Activated CD8-positive, alpha-beta memory T cell treated with anti-CD3 and anti-CD28 coated beads, Interleukin-2, amount 10 ng/mL, durations not matched to agents 7 days and 5 days (primary cell): ENCODE measurements around the gene INO80E. TPM values are rescaled to one million over a fixed set of nuclear protein-coding genes. Genes with fewer than 3 reads are reported as not detected.
"Not testable (repeated sequence)": the region's sequence is repeated elsewhere in the genome, so short reads cannot be mapped to it uniquely, and the experiment has no call there.

Experiments
- ATAC-seq: fragments of 150-1000 bp; cut with Tn5 transposase; one replicate; pipeline ENCODE4 v1.10.0; 2021; ENCODE audit warnings: moderate library complexity
- CTCF ChIA-PET: fragments of 350-600 bp; sonication (Branson Sonifier 250); formaldehyde crosslinking; loops from one replicate; lab custom pipeline; 2021; ENCODE audit warnings: antibody characterized with exemption; lab: Charles Lee
- DNase-seq: peaks from one replicate; pipeline ENCODE4 v3.0.0-alpha.2; 2020
- H3K27ac Mint-ChIP-seq: one replicate; pipeline ENCODE4 v1.8.0; 2021; ENCODE audit warnings: mild to moderate bottlenecking, mixed read lengths
- H3K27me3 Mint-ChIP-seq: one replicate; pipeline ENCODE4 v1.8.0; 2021; ENCODE audit warnings: mixed read lengths
- H3K36me3 Mint-ChIP-seq: one replicate; pipeline ENCODE4 v1.8.0; 2021; ENCODE audit warnings: mild to moderate bottlenecking, mixed read lengths
- H3K4me1 Mint-ChIP-seq: one replicate; pipeline ENCODE4 v1.8.0; 2021; ENCODE audit warnings: mixed read lengths
- H3K4me3 Mint-ChIP-seq: one replicate; pipeline ENCODE4 v1.8.0; 2021; ENCODE audit warnings: mild to moderate bottlenecking, moderate library complexity, mixed read lengths
- H3K9me3 Mint-ChIP-seq: one replicate; pipeline ENCODE4 v1.8.0; 2022; ENCODE audit warnings: low read depth, mixed read lengths
- total RNA-seq, 2 experiments: library from RNA; stranded (reverse); gene quantifications; one replicate each; pipeline ENCODE4 v1.2.3, GENCODE V29; 2021

The INO80E gene
- total RNA-seq = 100 to 1,000 TPM; 102 to 116 TPM

DNA sequence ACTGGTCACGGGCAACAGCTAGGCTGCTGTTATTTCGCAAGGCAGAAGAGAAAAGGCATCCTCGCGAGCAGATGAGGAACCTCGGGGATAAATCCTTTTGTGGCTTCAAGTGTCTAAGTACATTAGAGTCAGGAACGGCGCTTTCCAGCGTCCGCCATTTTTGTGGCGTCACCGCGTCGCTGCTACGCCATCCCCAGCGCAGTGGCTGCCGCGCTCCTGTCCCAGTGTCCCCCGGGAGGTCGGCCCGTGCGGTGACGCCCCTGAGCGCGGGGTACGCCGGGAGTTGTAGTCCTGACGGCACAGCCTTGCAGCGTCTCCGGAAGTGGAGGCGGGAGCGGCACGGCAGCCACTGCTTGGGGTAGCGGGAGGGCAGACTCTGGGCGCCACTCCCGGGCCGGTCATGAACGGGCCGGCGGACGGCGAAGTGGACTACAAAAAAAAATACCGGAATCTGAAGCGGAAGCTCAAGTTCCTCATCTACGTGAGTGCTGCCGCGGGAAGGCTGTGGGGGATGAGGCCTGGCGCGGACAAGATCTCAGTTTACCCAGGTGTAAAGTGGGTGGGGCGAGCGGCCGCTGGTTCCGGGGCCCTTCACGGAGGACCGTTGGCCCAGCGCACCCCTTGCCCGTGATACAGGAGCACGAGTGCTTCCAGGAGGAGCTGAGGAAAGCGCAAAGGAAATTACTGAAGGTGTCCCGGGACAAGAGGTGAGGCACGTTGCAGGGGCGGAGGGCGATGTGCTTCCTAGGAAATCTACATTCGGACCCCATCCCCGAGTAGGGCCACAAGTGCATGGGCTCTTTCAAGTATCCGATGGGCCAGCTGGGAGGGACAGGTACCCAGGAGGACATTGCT lies at the start of gene INO80E:
Gene INO80E (plus strand): TSS at position 331 of the 855 bp plus-strand sequence. CDS start 70 bp downstream, at position 401.
- Mint-ChIP-seq H3K36me3 (peaks cover 33% of the 10 kb centered on the region), H3K27ac (peak within 1 kb of the TSS; percentile 99)
- peak; percentile 96 for ATAC-seq

GRCh38 chr16:29947897-29948296 lies 48.1 kb upstream of the INO80E start:
- CTCF ChIA-PET = interaction anchor here (1.0 kb wide), 1 partner anchor 27 kb away, joined by 3 read pairs; no protein-coding TSS in a partner anchor
- peaks cover 2% of the 10 kb centered on the region for H3K27me3 Mint-ChIP-seq
- H3K36me3 Mint-ChIP-seq = no peaks in the 10 kb centered on the region
- no peak overlapping the region for H3K27ac Mint-ChIP-seq
- H3K4me1 Mint-ChIP-seq = no peaks in the 10 kb centered on the region
- ATAC-seq (no peak), DNase-seq (no peak)
- peaks cover 2% of the 10 kb centered on the region for H3K9me3 Mint-ChIP-seq
- H3K4me3 Mint-ChIP-seq = no peak overlapping the region

More for the DNA sequence above, at the start of gene INO80E:
- Mint-ChIP-seq H3K4me3 (peak within 1 kb of the TSS; percentile 98), H3K4me1 (peaks cover 34% of the 10 kb centered on the region), H3K9me3 (no peaks in the 10 kb centered on the region), H3K27me3 (no peaks in the 10 kb centered on the region)
- DNase-seq = peak; percentile 100
- CTCF ChIA-PET = interaction anchor here (0.6 to 3.9 kb wide), 14 partner anchors 10 to 295 kb away, joined by 3 to 17 read pairs (median 4); partner anchors contain the start of genes ALDOA, TAOK2, TLCD3B and TMEM219

DNA sequence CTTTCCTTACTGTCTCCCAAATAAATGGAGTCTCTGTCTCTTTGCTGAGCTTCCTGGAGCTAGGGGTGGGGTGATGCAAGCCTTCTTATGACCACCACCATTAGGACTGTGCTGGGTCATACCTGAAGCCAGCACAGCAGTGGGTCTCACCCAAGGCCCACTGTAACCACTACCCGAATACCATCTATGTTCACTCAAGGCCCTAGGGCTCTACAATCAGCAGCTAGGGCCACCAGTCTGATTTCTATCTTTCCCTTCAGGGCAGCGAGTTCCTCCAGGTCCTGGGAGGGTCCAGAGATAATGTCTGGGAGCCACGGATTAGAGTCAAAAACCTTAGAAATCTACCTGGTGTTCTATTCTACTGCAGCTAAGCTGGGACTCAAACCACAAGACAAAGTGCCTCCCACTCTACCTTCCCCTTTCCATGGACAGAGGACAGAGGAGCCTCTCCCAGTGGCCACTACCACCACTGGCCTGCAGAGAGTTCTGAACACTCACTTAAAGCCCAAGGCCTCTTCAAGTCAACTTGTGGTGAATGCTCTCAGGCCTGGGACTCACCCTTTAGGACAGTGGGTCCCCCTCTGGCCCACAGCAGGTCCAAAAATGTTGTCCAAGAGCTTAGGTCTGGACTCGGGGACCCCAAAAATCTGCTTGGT lies 45.1 kb upstream of the INO80E start:
- Mint-ChIP-seq H3K27me3 (peaks cover 8% of the 10 kb centered on the region), H3K27ac (no peak overlapping the region), H3K4me1 (no peaks in the 10 kb centered on the region), H3K4me3 (no peak overlapping the region), H3K36me3 (no peaks in the 10 kb centered on the region), H3K9me3 (peaks cover 2% of the 10 kb centered on the region)
- DNase-seq (no peak), ATAC-seq (no peak)
- CTCF ChIA-PET = interaction anchor here (2.3 kb wide), 1 partner anchor 82 kb away, joined by 5 read pairs; no protein-coding TSS in a partner anchor

DNA sequence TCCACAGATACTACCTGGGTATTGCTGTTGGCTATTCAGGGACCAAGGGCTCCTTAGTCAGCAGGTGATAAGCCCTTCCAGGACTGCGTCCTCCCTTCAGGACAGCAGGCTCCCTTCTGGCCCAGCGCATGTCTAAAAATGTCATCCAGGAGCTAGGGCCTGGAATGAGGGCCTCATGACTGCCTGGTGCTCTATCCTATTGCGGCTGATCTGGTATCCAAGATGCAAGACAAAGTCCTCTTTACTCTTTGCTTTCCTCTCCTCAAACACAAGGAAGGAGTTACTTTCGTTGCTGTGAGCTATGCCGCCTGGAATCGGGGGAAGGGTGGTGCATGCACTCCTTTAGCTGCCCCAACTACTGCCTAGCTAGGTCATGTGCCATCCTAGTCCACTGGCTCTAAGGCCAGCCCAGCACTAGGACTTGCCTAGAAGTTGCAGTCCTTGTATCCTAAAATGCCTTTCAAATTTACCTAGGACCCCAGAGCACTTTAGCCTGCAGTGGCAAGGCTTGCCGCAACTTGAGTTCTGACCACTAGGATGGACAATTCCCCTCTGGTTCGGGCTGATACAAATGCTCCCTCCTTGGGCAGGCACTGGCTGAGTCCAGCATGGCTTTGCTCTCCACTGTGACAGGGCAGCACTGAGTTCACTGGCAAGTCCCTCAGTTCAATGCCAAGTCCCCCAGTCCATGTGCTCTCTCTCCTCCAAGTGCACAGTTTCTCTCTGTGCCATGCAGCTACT lies 44.2 kb upstream of the INO80E start:
- Mint-ChIP-seq H3K27ac (no peak overlapping the region), H3K36me3 (no peaks in the 10 kb centered on the region), H3K9me3 (peaks cover 2% of the 10 kb centered on the region), H3K4me1 (no peaks in the 10 kb centered on the region), H3K27me3 (peaks cover 8% of the 10 kb centered on the region), H3K4me3 (no peak overlapping the region)
- ATAC-seq (peak; percentile 16), DNase-seq (no peak)
- CTCF ChIA-PET = interaction anchor here (2.3 kb wide), 1 partner anchor 81 kb away, joined by 5 read pairs; no protein-coding TSS in a partner anchor

DNA sequence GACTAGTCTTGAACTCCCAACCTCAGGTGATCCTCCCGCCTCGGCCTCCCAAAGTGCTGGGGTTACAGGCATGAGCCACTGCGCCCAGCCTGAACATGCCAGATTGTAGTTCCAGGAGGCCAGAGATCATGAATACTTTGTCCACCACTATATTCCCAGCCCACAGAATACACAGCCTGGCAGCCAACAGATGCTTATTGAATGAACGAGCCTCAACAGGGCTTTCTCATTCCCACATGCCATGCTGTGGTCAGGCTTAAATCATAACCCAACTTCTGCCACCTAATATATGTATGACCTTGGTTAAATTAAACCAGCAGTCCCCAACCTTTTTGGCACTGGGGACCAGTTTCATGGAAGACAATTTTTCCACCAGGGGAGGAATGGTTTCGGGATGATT lies 37.3 kb upstream of the INO80E start:
- Mint-ChIP-seq H3K9me3 (no peaks in the 10 kb centered on the region), H3K4me1 (peaks cover 20% of the 10 kb centered on the region), H3K4me3 (no peak overlapping the region), H3K36me3 (peaks cover 3% of the 10 kb centered on the region), H3K27ac (no peak overlapping the region), H3K27me3 (peaks cover 5% of the 10 kb centered on the region)
- CTCF ChIA-PET = interaction anchor here (1.3 kb wide), 1 partner anchor 50 kb away, joined by 3 read pairs; no protein-coding TSS in a partner anchor
- DNase-seq (no peak), ATAC-seq (no peak)

DNA sequence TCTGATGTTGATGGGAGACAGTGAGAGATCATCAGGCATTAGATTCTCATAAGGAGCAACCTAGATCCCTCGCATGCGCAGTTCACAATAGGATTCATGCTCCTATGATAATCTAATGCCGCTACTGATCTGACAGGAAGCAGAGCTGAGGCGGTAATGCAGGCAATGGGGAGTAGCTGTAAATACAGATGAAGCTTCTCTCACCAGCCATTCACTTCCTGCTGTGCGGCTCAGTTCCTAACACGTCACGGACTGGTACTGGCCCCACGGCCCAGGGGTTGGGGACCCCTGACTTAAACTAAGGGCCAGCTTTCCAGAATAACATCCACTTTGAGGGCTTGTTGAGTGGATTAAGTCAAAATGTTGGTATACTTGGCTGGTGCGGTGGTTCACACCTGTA lies 36.7 kb upstream of the INO80E start:
- ATAC-seq (no peak), DNase-seq (no peak)
- peaks cover 3% of the 10 kb centered on the region for H3K36me3 Mint-ChIP-seq
- peaks cover 3% of the 10 kb centered on the region for H3K27me3 Mint-ChIP-seq
- H3K9me3 Mint-ChIP-seq = no peaks in the 10 kb centered on the region
- CTCF ChIA-PET = interaction anchor here (1.3 kb wide), 1 partner anchor 50 kb away, joined by 3 read pairs; no protein-coding TSS in a partner anchor
- H3K4me3 Mint-ChIP-seq = no peak overlapping the region
- H3K4me1 Mint-ChIP-seq = peaks cover 20% of the 10 kb centered on the region
- no peak overlapping the region for H3K27ac Mint-ChIP-seq

GRCh38 chr16:29959821-29960220 lies 36.2 kb upstream of the INO80E start:
- not testable (repeated sequence) for H3K4me3 Mint-ChIP-seq, DNase-seq, H3K27me3 Mint-ChIP-seq, H3K27ac Mint-ChIP-seq, H3K9me3 Mint-ChIP-seq, ATAC-seq, H3K36me3 Mint-ChIP-seq
- H3K4me1 Mint-ChIP-seq = peaks cover 22% of the 10 kb centered on the region
- CTCF ChIA-PET = interaction anchor here (1.3 to 3.2 kb wide), 3 partner anchors 33 to 51 kb away, joined by 3 to 17 read pairs (median 7); partner anchors contain the start of genes HIRIP3, INO80E and KCTD13

GRCh38 chr16:29961127-29961478 lies 34.9 kb upstream of the INO80E start:
- no peaks in the 10 kb centered on the region for H3K9me3 Mint-ChIP-seq
- H3K36me3 Mint-ChIP-seq = peaks cover 11% of the 10 kb centered on the region
- peaks cover 26% of the 10 kb centered on the region for H3K4me1 Mint-ChIP-seq
- peak overlapping the region; percentile 85 for H3K27ac Mint-ChIP-seq
- peak overlapping the region; percentile 88 for H3K4me3 Mint-ChIP-seq
- DNase-seq (no peak), ATAC-seq (no peak)
- H3K27me3 Mint-ChIP-seq = no peaks in the 10 kb centered on the region
- CTCF ChIA-PET = interaction anchor here (0.9 to 3.2 kb wide), 12 partner anchors 9 to 270 kb away, joined by 3 to 31 read pairs (median 4); partner anchors contain the start of genes HIRIP3, INO80E, KCTD13 and PAGR1

GRCh38 chr16:29961479-29962343 lies 34.3 kb upstream of the INO80E start, which contains the start of gene TMEM219:
Gene TMEM219 (plus strand): TSS chr16:29962079. CDS start chr16:29963144, 1,065 bp downstream.
- Mint-ChIP-seq H3K4me3 (peak within 1 kb of the TSS; percentile 88), H3K36me3 (peaks cover 12% of the 10 kb centered on the region), H3K4me1 (peaks cover 26% of the 10 kb centered on the region), H3K27me3 (no peaks in the 10 kb centered on the region), H3K27ac (peak within 1 kb of the TSS; percentile 86), H3K9me3 (no peaks in the 10 kb centered on the region)
- peak; percentile 94 for DNase-seq
- peak; percentile 95 for ATAC-seq
- CTCF ChIA-PET = interaction anchor here (0.8 to 3.2 kb wide), 14 partner anchors 8 to 270 kb away, joined by 3 to 31 read pairs (median 4); partner anchors contain the start of genes HIRIP3, INO80E, KCTD13 and PAGR1

GRCh38 chr16:29962344-29962994 lies 33.6 kb upstream of the INO80E start:
- Mint-ChIP-seq H3K9me3 (no peaks in the 10 kb centered on the region), H3K4me3 (peak overlapping the region; percentile 88), H3K36me3 (peaks cover 12% of the 10 kb centered on the region), H3K27me3 (no peaks in the 10 kb centered on the region), H3K4me1 (peaks cover 26% of the 10 kb centered on the region), H3K27ac (peak overlapping the region; percentile 86)
- DNase-seq = no peak
- CTCF ChIA-PET = interaction anchor here (0.8 to 3.2 kb wide), 11 partner anchors 8 to 147 kb away, joined by 3 to 31 read pairs (median 5); partner anchors contain the start of genes HIRIP3, INO80E, KCTD13 and PAGR1
- no peak for ATAC-seq

DNA sequence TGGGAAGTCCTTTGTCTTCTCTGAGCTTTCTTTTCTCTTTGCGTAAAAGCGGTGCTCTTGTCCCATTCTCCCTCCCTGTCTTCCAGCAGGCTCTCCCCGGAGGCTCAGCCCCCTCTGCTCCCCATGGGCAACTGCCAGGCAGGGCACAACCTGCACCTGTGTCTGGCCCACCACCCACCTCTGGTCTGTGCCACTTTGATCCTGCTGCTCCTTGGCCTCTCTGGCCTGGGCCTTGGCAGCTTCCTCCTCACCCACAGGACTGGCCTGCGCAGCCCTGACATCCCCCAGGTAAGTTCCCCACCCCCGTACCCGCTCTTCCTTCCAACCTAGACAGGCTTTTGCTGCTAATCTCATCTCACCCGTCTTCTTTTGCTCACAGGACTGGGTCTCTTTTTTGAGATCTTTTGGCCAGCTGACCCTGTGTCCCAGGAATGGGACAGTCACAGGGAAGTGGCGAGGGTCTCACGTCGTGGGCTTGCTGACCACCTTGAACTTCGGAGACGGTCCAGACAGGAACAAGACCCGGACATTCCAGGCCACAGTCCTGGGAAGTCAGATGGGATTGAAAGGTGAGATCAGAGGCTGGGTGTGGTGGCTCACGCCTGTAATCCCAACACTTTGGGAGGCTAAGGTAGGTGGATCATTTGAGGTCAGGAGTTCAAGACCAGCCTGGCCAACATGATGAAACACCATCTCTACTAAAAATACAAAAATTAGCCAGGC lies 32.9 kb upstream of the INO80E start:
- peak overlapping the region; percentile 88 for H3K4me3 Mint-ChIP-seq
- CTCF ChIA-PET = interaction anchor here (2.3 to 3.2 kb wide), 3 partner anchors 11 to 136 kb away, joined by 7 to 31 read pairs (median 17); partner anchors contain the start of genes KCTD13 and TAOK2
- peaks cover 26% of the 10 kb centered on the region for H3K4me1 Mint-ChIP-seq
- H3K27me3 Mint-ChIP-seq = no peaks in the 10 kb centered on the region
- peaks cover 12% of the 10 kb centered on the region for H3K36me3 Mint-ChIP-seq
- DNase-seq = no peak
- ATAC-seq = no peak
- no peaks in the 10 kb centered on the region for H3K9me3 Mint-ChIP-seq
- H3K27ac Mint-ChIP-seq = peak overlapping the region; percentile 86
